Jurkat, Clone E6-1 (cell line): ENCODE measurements around the gene MEIS2.

Experiments used
- DNase-seq: peaks from one replicate; pipeline ENCODE4 v3.0.0-alpha.2; 2011; ENCODE audit warnings: low read depth, low spot score
- H3K4me3 ChIP-seq: 2 replicates; pipeline ENCODE4 v1.5.1; 2011; ENCODE audit warnings: mild to moderate bottlenecking, low read length, control low read depth, moderate library complexity

The MEIS2 gene

GRCh38 chr15:36958606-36959005 lies 141.7 kb downstream of the MEIS2 start:
- H3K4me3 ChIP-seq: no peak overlapping the region
- no peak for DNase-seq

GRCh38 chr15:36954486-36954885 lies 145.9 kb downstream of the MEIS2 start:
- no peak overlapping the region for H3K4me3 ChIP-seq
- DNase-seq: no peak

- H3K4me3 ChIP-seq: no peak overlapping the region
- no peak for DNase-seq
Observed at GRCh38 chr15:36953346-36953745, 147.0 kb downstream of the MEIS2 start.

GRCh38 chr15:36951731-36952247 lies 148.6 kb downstream of the MEIS2 start:
- no peak for DNase-seq
- H3K4me3 ChIP-seq: no peak overlapping the region

GRCh38 chr15:36950371-36950770 lies 150.0 kb downstream of the MEIS2 start:
- no peak overlapping the region for H3K4me3 ChIP-seq
- no peak for DNase-seq

GRCh38 chr15:36948982-36949381 lies 151.4 kb downstream of the MEIS2 start:
- H3K4me3 ChIP-seq: no peak overlapping the region
- DNase-seq: no peak

- H3K4me3 ChIP-seq: no peak overlapping the region
- DNase-seq: no peak
Observed at GRCh38 chr15:36947035-36947719, 153.2 kb downstream of the MEIS2 start.

GRCh38 chr15:36944442-36944841 lies 155.9 kb downstream of the MEIS2 start:
- DNase-seq: no peak
- no peak overlapping the region for H3K4me3 ChIP-seq

GRCh38 chr15:36943508-36944361 lies 156.6 kb downstream of the MEIS2 start:
- no peak overlapping the region for H3K4me3 ChIP-seq
- DNase-seq: no peak

GRCh38 chr15:36942248-36942827 lies 158.0 kb downstream of the MEIS2 start:
- DNase-seq: no peak
- no peak overlapping the region for H3K4me3 ChIP-seq

GRCh38 chr15:36941798-36942197 lies 158.6 kb downstream of the MEIS2 start:
- DNase-seq: no peak
- no peak overlapping the region for H3K4me3 ChIP-seq

- no peak for DNase-seq
- H3K4me3 ChIP-seq: no peak overlapping the region
Observed at GRCh38 chr15:36940636-36941260, 159.6 kb downstream of the MEIS2 start.

- H3K4me3 ChIP-seq: no peak overlapping the region
- no peak for DNase-seq
Observed at GRCh38 chr15:36940219-36940618, 160.1 kb downstream of the MEIS2 start.

GRCh38 chr15:36938764-36939163 lies 161.6 kb downstream of the MEIS2 start:
- no peak overlapping the region for H3K4me3 ChIP-seq
- no peak for DNase-seq

GRCh38 chr15:36938131-36938530 lies 162.2 kb downstream of the MEIS2 start:
- DNase-seq: no peak
- H3K4me3 ChIP-seq: no peak overlapping the region

- DNase-seq: no peak
- H3K4me3 ChIP-seq: no peak overlapping the region
Observed at GRCh38 chr15:36936613-36937012, 163.7 kb downstream of the MEIS2 start.

- H3K4me3 ChIP-seq: no peak overlapping the region
- DNase-seq: no peak
Observed at GRCh38 chr15:36933255-36933990, 166.9 kb downstream of the MEIS2 start.

- no peak overlapping the region for H3K4me3 ChIP-seq
- DNase-seq: no peak
Observed at GRCh38 chr15:36932070-36932469, 168.3 kb downstream of the MEIS2 start.

- H3K4me3 ChIP-seq: no peak overlapping the region
Observed at GRCh38 chr15:36931434-36931833, 168.9 kb downstream of the MEIS2 start.

More at GRCh38 chr15:36931434-36931833, 168.9 kb downstream of the MEIS2 start:
- DNase-seq: no peak
